ENCODE measurements around the gene OR52A5.
"Not testable (repeated sequence)": the region's sequence is repeated elsewhere in the genome, so short reads cannot be mapped to it uniquely, and the experiment has no call there.

OR52A5 gene

GRCh38 chr11:5137996-5138395 is at the start of gene OR52A5:
TSS of gene OR52A5 (minus strand) at chr11:5138356. CDS start at chr11:5132642, 5,714 bp downstream.
- no peak for DNase-seq

- DNase-seq: no peak
Measured at GRCh38 chr11:5178046-5178837, 40.1 kb upstream of the OR52A5 start.

GRCh38 chr11:5174934-5175333 is 36.8 kb upstream of the OR52A5 start:
- DNase-seq: no peak

GRCh38 chr11:5171856-5172255 is 33.7 kb upstream of the OR52A5 start:
- DNase-seq: no peak

- not testable (repeated sequence) for DNase-seq
Measured at GRCh38 chr11:5165898-5166297, 27.7 kb upstream of the OR52A5 start.

- not testable (repeated sequence) for DNase-seq
Measured at GRCh38 chr11:5164807-5165206, 26.7 kb upstream of the OR52A5 start.

GRCh38 chr11:5161045-5161444 is 22.9 kb upstream of the OR52A5 start:
- DNase-seq: not testable (repeated sequence)

GRCh38 chr11:5160217-5160616 is 22.1 kb upstream of the OR52A5 start:
- DNase-seq: not testable (repeated sequence)

- no peak for DNase-seq
Measured at GRCh38 chr11:5159806-5160205, 21.6 kb upstream of the OR52A5 start.

- DNase-seq: no peak
Measured at GRCh38 chr11:5154657-5155056, 16.5 kb upstream of the OR52A5 start, which contains the start of gene OR52A1. TSS of gene OR52A1 (minus strand) at chr11:5154757. CDS start at chr11:5152369, 2,388 bp downstream.

GRCh38 chr11:5153574-5154431 is 15.6 kb upstream of the OR52A5 start:
- DNase-seq: no peak

- DNase-seq: no peak
Measured at GRCh38 chr11:5151713-5152153, 13.6 kb upstream of the OR52A5 start.

- DNase-seq: not testable (repeated sequence)
Measured at GRCh38 chr11:5144206-5144605, 6.0 kb upstream of the OR52A5 start.

GRCh38 chr11:5137014-5137413 is 1.1 kb downstream of the OR52A5 start:
- DNase-seq: no peak

- DNase-seq: no peak
Measured at GRCh38 chr11:5136261-5136660, 1.9 kb downstream of the OR52A5 start.

GRCh38 chr11:5131584-5132335 is 6.4 kb downstream of the OR52A5 start:
- DNase-seq: no peak

GRCh38 chr11:5129457-5129877 is 8.7 kb downstream of the OR52A5 start:
- no peak for DNase-seq

- no peak for DNase-seq
Measured at GRCh38 chr11:5124891-5125620, 13.1 kb downstream of the OR52A5 start.

- DNase-seq: peak in 2 of 4 experiments; percentile 5 to 8
Measured at GRCh38 chr11:5123802-5124521, 14.2 kb downstream of the OR52A5 start.

- DNase-seq: no peak
Measured at GRCh38 chr11:5118893-5119292, 19.3 kb downstream of the OR52A5 start.

- DNase-seq: no peak
Measured at GRCh38 chr11:5117588-5117987, 20.6 kb downstream of the OR52A5 start.

All from activated CD4-positive, CD25-positive, alpha-beta regulatory T cell (primary cell).